Heart right ventricle (tissue), 16 donors: Measurements from ENCODE around the gene SKI. TPM values are rescaled to one million over a fixed set of nuclear protein-coding genes. Genes with fewer than 3 reads are reported as not detected.

Experiments
- ATAC-seq, 8 donors: fragments of 200-7000 bp; cut with Tn5 transposase; one replicate each; pipeline ENCODE4 v1.9.1; 2020; ENCODE audit warnings: mild to moderate bottlenecking in 8 of 8, moderate library complexity in 8 of 8, moderate number of reproducible peaks in 1 of 8
- DNase-seq, 2 donors: peaks; one replicate each; pipeline ENCODE4 v3.0.0-alpha.2; 2020
- H3K27ac ChIP-seq, 10 donors: fragments of 200-600 bp; sonication (generic) in 2 of 10; one replicate each; pipeline versions ENCODE4 v1.5.0 to v1.8.0; 2020 to 2022; ENCODE audit warnings: mild to moderate bottlenecking in 3 of 10
- H3K27me3 ChIP-seq, 7 donors: fragments of 200-600 bp; one replicate each; pipeline ENCODE4 v1.8.0; 2021 to 2022; ENCODE audit warnings: mild to moderate bottlenecking in 2 of 7
- H3K36me3 ChIP-seq, 9 donors: fragments of 200-600 bp; sonication (generic) in 1 of 9; one replicate each; pipeline versions ENCODE4 v1.5.0 to v1.8.0; 2020 to 2022; ENCODE audit warnings: mild to moderate bottlenecking in 2 of 9
- H3K4me1 ChIP-seq, 9 donors: fragments of 200-600 bp; sonication (generic) in 1 of 9; one replicate each; pipeline versions ENCODE4 v1.5.0 to v1.8.0; 2020 to 2022; ENCODE audit warnings: mild to moderate bottlenecking in 4 of 9
- H3K4me3 ChIP-seq, 10 donors: fragments of 200-600 bp; sonication (generic) in 2 of 10; one replicate each; pipeline versions ENCODE4 v1.5.0 to v1.8.0; 2020 to 2022; ENCODE audit warnings: mild to moderate bottlenecking in 7 of 10, moderate library complexity in 2 of 10
- H3K9me3 ChIP-seq, 11 donors: fragments of 200-600 bp in 10 of 11; sonication (generic) in 2 of 11; one replicate each; pipeline versions ENCODE4 v1.5.0 to v1.8.0; 2013 to 2022; ENCODE audit warnings: mild to moderate bottlenecking in 2 of 11, control low read depth in 1 of 11, moderate library complexity in 1 of 11
- WGBS, 2 donors: extraction: QIAGEN DNeasy Blood & Tissue Kit; methylation state at CpG; one replicate each; pipeline ENCODE4 v1.1.7; 2013; ENCODE audit warnings: inconsistent platforms in 1 of 2; 5-methylcytosine and 5-hydroxymethylcytosine counted together
- intact Hi-C, 10 donors: fragments of 100-400 bp; cut with DNase I; formaldehyde crosslinking; loops; one replicate each; pipeline versions ENCODE4 v1.11.1 to v1.14.2; 2022
- polyA plus RNA-seq, 2 donors: library from polyadenylated mRNA; stranded (reverse); fragments of 200-250 nt; gene quantifications; one replicate each; pipeline ENCODE4 v1.2.3, GENCODE V29; 2013
- total RNA-seq, 10 donors: library from RNA; stranded (reverse); fragmentation: NEBNext Ultra II Directional in 3 of 10; extraction: Animal tissue kit (Norgen Biotek cat#: 25700) in 3 of 10; gene quantifications; one replicate each; pipeline versions ENCODE4 v1.2.1 to v1.2.4, GENCODE V29; 2021 to 2023
- TF ChIP-seq, protein P1 (sequence below), 9 donors: fragments of 200-600 bp; sonication (generic) in 2 of 9; IDR thresholded peaks; one replicate each; pipeline versions ENCODE4 v1.5.0 to v1.8.0; 2021 to 2022; ENCODE audit warnings: antibody characterized with exemption in 9 of 9, mild to moderate bottlenecking in 5 of 9, moderate library complexity in 1 of 9
- donor health status: Arrhythmogenic right ventricular cardiomyopathy.
- donor health status: ischemic (EF 13 %, LVEDD 7.1; RV severe dilation, severe dysfunction).
- donor health status: healthy with polysubstance abuse.
- donor health status: DM: no; HTN: yes; CAD: no.
- donor health status: DM: no; HTN: no; CAD: no.
- donor health status: ischemic (EF 25% LVEDD 6.9; RV normal size, moderate dysfunction).
- donor health status: ischemic (EF 25% LVEDD 5.7; RV mildly dilated, moderate dysfunction).
- donor health status: healthy.
- donor health status: DM: yes; HTN: yes; CAD: no.
- donor health status: Ischemic cardiomyopathy.
- donor health status: ischemic (EF 35%, LVEDD 5.7; RV mildly dilated, moderate dysfunction).
- donor health status: nonischemic (EF 11% LVEDD 7.7; RV severe dilation, severe dysfunction).
- donor health status: DM: yes; HTN: yes; CAD: no.
- donor health status: PGD.
- donor health status: ischemic (EF 29% LVEDD 5.4; RV normal size, mild dysfunction).
- donor health status: nonischemic (EF 23%, LVEDD 6.1; RV moderate dilation, normal function).

The SKI gene
- total and polyA plus RNA-seq, 12 donors, result 13.8 to 50.9 (median 35.6) TPM

DNA sequence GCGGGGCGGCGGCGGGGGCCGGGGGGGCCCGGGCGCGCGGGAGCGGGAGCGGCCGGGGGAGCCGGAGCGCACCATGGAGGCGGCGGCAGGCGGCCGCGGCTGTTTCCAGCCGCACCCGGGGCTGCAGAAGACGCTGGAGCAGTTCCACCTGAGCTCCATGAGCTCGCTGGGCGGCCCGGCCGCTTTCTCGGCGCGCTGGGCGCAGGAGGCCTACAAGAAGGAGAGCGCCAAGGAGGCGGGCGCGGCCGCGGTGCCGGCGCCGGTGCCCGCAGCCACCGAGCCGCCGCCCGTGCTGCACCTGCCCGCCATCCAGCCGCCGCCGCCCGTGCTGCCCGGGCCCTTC is 546 bp downstream of the SKI start:
- intact Hi-C loops, result loop anchor here in 1 of 10 donors (2.0 kb wide), 1 partner anchor 70 kb away; no protein-coding TSS in a partner anchor
- Histone ChIP-seq H3K4me1 (peaks cover 29 to 57% (median 55%) of the 10 kb centered on the region in 9 donors), H3K27me3 (no peaks in the 10 kb centered on the region), H3K9me3 (no peaks in the 10 kb centered on the region), H3K36me3 (no peaks in the 10 kb centered on the region), H3K4me3 (peak overlapping the region; percentile 50 to 89 (median 78)), H3K27ac (peak overlapping the region; percentile 75 to 90 (median 86))
- 0 to 3% methylated on average over 17 to 49 of the region's 50 CpGs for WGBS, 2 donors
- ATAC-seq, result no peak
- TF ChIP-seq, protein P1, sequence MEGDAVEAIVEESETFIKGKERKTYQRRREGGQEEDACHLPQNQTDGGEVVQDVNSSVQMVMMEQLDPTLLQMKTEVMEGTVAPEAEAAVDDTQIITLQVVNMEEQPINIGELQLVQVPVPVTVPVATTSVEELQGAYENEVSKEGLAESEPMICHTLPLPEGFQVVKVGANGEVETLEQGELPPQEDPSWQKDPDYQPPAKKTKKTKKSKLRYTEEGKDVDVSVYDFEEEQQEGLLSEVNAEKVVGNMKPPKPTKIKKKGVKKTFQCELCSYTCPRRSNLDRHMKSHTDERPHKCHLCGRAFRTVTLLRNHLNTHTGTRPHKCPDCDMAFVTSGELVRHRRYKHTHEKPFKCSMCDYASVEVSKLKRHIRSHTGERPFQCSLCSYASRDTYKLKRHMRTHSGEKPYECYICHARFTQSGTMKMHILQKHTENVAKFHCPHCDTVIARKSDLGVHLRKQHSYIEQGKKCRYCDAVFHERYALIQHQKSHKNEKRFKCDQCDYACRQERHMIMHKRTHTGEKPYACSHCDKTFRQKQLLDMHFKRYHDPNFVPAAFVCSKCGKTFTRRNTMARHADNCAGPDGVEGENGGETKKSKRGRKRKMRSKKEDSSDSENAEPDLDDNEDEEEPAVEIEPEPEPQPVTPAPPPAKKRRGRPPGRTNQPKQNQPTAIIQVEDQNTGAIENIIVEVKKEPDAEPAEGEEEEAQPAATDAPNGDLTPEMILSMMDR (IDR thresholded peaks at IDR 0.05), result no peak
- DNase-seq, result peak in 1 of 2 donors; percentile 39

DNA sequence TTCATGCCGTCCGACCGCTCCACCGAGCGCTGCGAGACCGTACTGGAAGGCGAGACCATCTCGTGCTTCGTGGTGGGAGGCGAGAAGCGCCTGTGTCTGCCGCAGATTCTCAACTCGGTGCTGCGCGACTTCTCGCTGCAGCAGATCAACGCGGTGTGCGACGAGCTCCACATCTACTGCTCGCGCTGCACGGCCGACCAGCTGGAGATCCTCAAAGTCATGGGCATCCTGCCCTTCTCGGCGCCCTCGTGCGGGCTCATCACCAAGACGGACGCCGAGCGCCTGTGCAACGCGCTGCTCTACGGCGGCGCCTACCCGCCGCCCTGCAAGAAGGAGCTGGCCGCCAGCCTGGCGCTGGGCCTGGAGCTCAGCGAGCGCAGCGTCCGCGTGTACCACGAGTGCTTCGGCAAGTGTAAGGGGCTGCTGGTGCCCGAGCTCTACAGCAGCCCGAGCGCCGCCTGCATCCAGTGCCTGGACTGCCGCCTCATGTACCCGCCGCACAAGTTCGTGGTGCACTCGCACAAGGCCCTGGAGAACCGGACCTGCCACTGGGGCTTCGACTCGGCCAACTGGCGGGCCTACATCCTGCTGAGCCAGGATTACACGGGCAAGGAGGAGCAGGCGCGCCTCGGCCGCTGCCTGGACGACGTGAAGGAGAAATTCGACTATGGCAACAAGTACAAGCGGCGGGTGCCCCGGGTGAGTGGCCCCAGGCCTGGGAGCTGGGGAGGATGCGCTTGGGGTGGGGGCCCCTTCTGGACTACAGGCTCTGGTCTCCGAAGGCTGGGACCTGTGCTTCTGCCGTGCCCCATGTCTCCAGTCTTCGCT is 1.1 kb downstream of the SKI start:
- ATAC-seq (peak; percentile 4 to 43 (median 18)), DNase-seq (peak in 1 of 2 donors; percentile 83)
- peak overlapping the region; percentile 75 to 90 (median 86) for H3K27ac ChIP-seq
- WGBS, 2 donors, result 1 to 2% methylated on average over 77 of the region's 77 CpGs
- peaks cover 29 to 62% (median 60%) of the 10 kb centered on the region in 9 donors for H3K4me1 ChIP-seq
- no peaks in the 10 kb centered on the region for H3K36me3 ChIP-seq
- TF ChIP-seq, protein P1 (IDR thresholded peaks at IDR 0.05), result peak in 2 of 9 donors; percentile 34 to 45
- intact Hi-C loops, result loop anchor here in 1 of 10 donors (2.0 kb wide), 1 partner anchor 70 kb away; no protein-coding TSS in a partner anchor
- H3K4me3 ChIP-seq, result peak overlapping the region; percentile 50 to 89 (median 78)
- H3K9me3 ChIP-seq, result no peaks in the 10 kb centered on the region
- no peaks in the 10 kb centered on the region for H3K27me3 ChIP-seq

DNA sequence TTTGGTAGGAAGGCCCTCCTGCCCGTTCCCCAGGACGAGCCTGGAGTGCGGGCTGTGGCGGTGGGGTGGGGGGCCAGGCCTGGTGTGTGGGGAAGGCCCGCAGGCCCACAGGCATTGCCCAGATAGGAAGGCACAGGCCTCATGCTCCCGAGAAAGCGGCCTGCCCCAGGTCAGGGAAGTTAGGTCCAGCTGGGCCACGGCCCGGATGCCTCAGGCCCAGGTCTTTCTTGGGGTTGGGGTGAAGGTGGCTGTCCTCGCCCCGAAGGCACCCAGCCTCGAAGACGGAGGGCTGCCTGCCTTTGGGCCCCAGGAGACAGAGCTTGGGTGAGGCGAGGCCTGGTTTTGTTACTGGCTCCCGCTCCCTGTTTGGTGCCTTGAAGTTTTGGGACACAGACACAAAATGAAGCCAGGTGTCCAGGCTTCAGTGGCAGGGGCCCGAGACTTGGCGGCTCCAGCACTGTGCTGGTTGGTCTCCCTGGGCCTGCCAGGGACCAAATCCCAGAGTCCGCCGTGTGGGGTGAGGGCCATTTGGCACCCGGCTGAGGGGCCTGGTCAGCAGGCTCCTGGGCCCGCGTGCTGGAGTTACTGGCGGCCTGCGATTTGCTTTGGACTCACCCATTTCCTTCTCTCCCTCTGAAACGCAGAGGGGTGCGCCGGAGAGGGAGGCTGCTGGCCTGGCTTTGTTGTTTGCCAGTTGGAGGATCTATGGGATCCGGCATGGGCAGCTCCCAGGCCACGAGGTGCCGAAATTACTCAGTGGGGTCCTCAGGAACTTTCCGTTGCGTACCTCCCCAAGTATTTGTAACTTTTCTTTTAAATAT is 2.0 kb downstream of the SKI start:
- Histone ChIP-seq H3K27me3 (no peaks in the 10 kb centered on the region), H3K27ac (peak overlapping the region; percentile 75 to 90 (median 86)), H3K9me3 (no peaks in the 10 kb centered on the region), H3K4me3 (peak overlapping the region; percentile 50 to 89 (median 78)), H3K4me1 (peaks cover 32 to 71% (median 69%) of the 10 kb centered on the region in 9 donors), H3K36me3 (no peaks in the 10 kb centered on the region)
- TF ChIP-seq, protein P1 (IDR thresholded peaks at IDR 0.05), result no peak
- intact Hi-C loops, result loop anchor here in 9 of 10 donors (2.0 to 10.0 kb wide), 12 partner anchors 33 to 87 kb away; no protein-coding TSS in a partner anchor
- ATAC-seq, result peak in 4 of 8 donors; percentile 0 to 15 (median 8)
- 12% methylated on average over 31 to 32 of the region's 32 CpGs for WGBS, 2 donors
- peak in 1 of 2 donors; percentile 62 for DNase-seq
